HEK293 (cell line): Measurements from ENCODE around the gene SP3.
A peak's percentile ranks its signal among the peaks of the same experiment; 100 is the strongest.

Source experiments
- CTCF ChIA-PET: fragments of 350-600 bp; formaldehyde crosslinking; extraction: SDS; loops from one replicate; lab custom pipeline; 2021; ENCODE audit warnings: antibody characterized with exemption; lab: Yijun Ruan, JAX
- POLR2A ChIA-PET: fragments of 300-600 bp; formaldehyde crosslinking; extraction: SDS; loops from one replicate; lab custom pipeline; 2020; ENCODE audit warnings: antibody characterized with exemption, inconsistent platforms; lab: Yijun Ruan, JAX
- H3K27ac ChIP-seq: fragments of 200-500 bp; sonication (Bioruptor generic); 2 replicates; pipeline ENCODE4 v1.5.1; 2014; ENCODE audit warnings: low read depth, low read length, control low read depth, inconsistent platforms; ENCODE audit errors: extremely low read depth
- H3K36me3 ChIP-seq, 2 experiments: fragments of 200-500 bp in 1 of 2; sonication (Bioruptor generic) in 1 of 2; 1 replicate in 1 of 2; 2 replicates in 1 of 2; pipeline ENCODE4 v1.5.1; 2014 to 2017; ENCODE audit warnings: inconsistent platforms in 2 of 2, low read length in 2 of 2; ENCODE audit not compliant: control insufficient read depth in 2 of 2, insufficient read depth in 1 of 2
- H3K4me1 ChIP-seq: fragments of 200-500 bp; sonication (Bioruptor generic); 2 replicates; pipeline ENCODE4 v1.5.1; 2014; ENCODE audit warnings: mild to moderate bottlenecking, low read length, inconsistent platforms; ENCODE audit not compliant: control insufficient read depth, insufficient read depth
- H3K4me3 ChIP-seq: 2 replicates; pipeline ENCODE4 v1.5.1; 2011; ENCODE audit warnings: low read depth, mild to moderate bottlenecking, control low read depth, low read length, moderate library complexity
- H3K9me3 ChIP-seq: fragments of 200-500 bp; sonication (Bioruptor generic); 2 replicates; pipeline ENCODE4 v1.5.1; 2014; ENCODE audit warnings: low read depth, low read length, inconsistent platforms; ENCODE audit not compliant: control insufficient read depth, insufficient read depth
- BCL11B ChIP-seq: fragments of 450-650 bp; formaldehyde crosslinking; IDR thresholded peaks from 2 replicates; pipeline ENCODE4 v1.5.1; 2016; ENCODE audit warnings: low read depth, missing biosample characterization, missing genetic modification characterization
- FEZF1 ChIP-seq: fragments of 450-650 bp; formaldehyde crosslinking; IDR thresholded peaks from 2 replicates; pipeline ENCODE4 v1.5.1; 2016; ENCODE audit warnings: missing biosample characterization, missing genetic modification characterization
- GLIS1 ChIP-seq: fragments of 450-650 bp; formaldehyde crosslinking; IDR thresholded peaks from 2 replicates; pipeline ENCODE4 v1.5.1; 2016; ENCODE audit warnings: missing biosample characterization, missing genetic modification characterization
- SCRT1 ChIP-seq: fragments of 450-650 bp; formaldehyde crosslinking; IDR thresholded peaks from 2 replicates; pipeline ENCODE4 v1.5.1; 2016; ENCODE audit warnings: missing biosample characterization, missing genetic modification characterization, borderline replicate concordance
- SCRT2 ChIP-seq: fragments of 450-650 bp; formaldehyde crosslinking; IDR thresholded peaks from 2 replicates; pipeline ENCODE4 v1.5.1; 2016; ENCODE audit warnings: missing biosample characterization, missing genetic modification characterization
- SP2 ChIP-seq: fragments of 450-650 bp; formaldehyde crosslinking; IDR thresholded peaks from 2 replicates; pipeline ENCODE4 v1.5.1; 2016; ENCODE audit warnings: missing biosample characterization, missing genetic modification characterization
- ZFP37 ChIP-seq: fragments of 450-650 bp; formaldehyde crosslinking; IDR thresholded peaks from 2 replicates; pipeline ENCODE4 v1.5.1; 2016; ENCODE audit warnings: missing biosample characterization, missing genetic modification characterization
- ZFP41 ChIP-seq: fragments of 450-650 bp; formaldehyde crosslinking; IDR thresholded peaks from 2 replicates; pipeline ENCODE4 v1.5.1; 2016; ENCODE audit warnings: missing biosample characterization, missing genetic modification characterization, borderline replicate concordance
- ZNF157 ChIP-seq: fragments of 450-650 bp; formaldehyde crosslinking; IDR thresholded peaks from 2 replicates; pipeline ENCODE4 v1.5.1; 2016; ENCODE audit warnings: missing biosample characterization, missing genetic modification characterization
- ZNF248 ChIP-seq: fragments of 450-650 bp; formaldehyde crosslinking; IDR thresholded peaks from 2 replicates; pipeline ENCODE4 v1.5.1; 2017; ENCODE audit warnings: missing biosample characterization, missing genetic modification characterization
- ZNF394 ChIP-seq: fragments of 450-650 bp; formaldehyde crosslinking; IDR thresholded peaks from 2 replicates; pipeline ENCODE4 v1.5.1; 2016; ENCODE audit warnings: missing biosample characterization, missing genetic modification characterization, mild to moderate bottlenecking, moderate library complexity, borderline replicate concordance
- ZNF514 ChIP-seq: fragments of 450-650 bp; formaldehyde crosslinking; IDR thresholded peaks from 2 replicates; pipeline ENCODE4 v1.5.1; 2016; ENCODE audit warnings: missing biosample characterization, missing genetic modification characterization
- ZNF843 ChIP-seq: fragments of 450-650 bp; formaldehyde crosslinking; IDR thresholded peaks from 2 replicates; pipeline ENCODE4 v1.5.1; 2016; ENCODE audit warnings: missing biosample characterization, missing genetic modification characterization
- ZXDB ChIP-seq: fragments of 450-650 bp; formaldehyde crosslinking; IDR thresholded peaks from 2 replicates; pipeline ENCODE4 v1.5.1; 2016; ENCODE audit warnings: missing biosample characterization, missing genetic modification characterization
- TF ChIP-seq, protein P1 (sequence below): fragments of 450-650 bp; formaldehyde crosslinking; IDR thresholded peaks from 2 replicates; pipeline ENCODE4 v1.5.1; 2017; ENCODE audit warnings: missing biosample characterization, missing genetic modification characterization
- TF ChIP-seq, protein P2 (sequence below): fragments of 450-650 bp; formaldehyde crosslinking; IDR thresholded peaks from 2 replicates; pipeline ENCODE4 v1.5.1; 2016; ENCODE audit warnings: missing biosample characterization, missing genetic modification characterization
- TF ChIP-seq, protein P3 (sequence below): fragments of 450-650 bp; formaldehyde crosslinking; IDR thresholded peaks from 2 replicates; pipeline ENCODE4 v1.5.1; 2016; ENCODE audit warnings: missing biosample characterization, missing genetic modification characterization

SP3 gene

DNA sequence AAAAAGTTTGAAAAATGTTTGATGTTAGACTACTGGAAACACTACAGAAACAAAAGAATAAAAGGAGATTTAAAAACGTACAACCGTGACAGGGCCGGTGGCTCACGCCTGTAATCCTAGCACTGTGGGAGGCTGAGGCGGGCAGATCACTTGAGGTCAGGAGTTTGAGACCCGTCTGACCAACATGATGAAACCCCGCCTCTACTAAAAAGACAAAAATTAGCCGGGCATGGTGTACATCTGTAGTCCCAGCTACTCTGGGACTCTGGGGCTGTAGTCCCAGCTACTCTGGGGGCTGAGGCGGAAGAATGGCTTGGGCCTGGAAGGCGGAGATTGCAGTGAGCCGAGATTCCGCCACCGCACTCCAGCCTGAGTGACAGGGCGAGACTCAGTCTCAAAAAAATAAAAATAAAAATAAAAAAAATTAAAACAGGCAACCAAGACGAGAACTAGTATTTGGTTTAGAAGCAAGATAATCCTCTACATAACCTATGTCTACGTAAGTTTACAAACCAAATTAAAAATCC, 5.8 kb downstream of the SP3 start:
- no peak overlapping the region for H3K27ac ChIP-seq
- POLR2A ChIA-PET: interaction anchor here (0.7 kb wide), 2 partner anchors 9 to 25 kb away, joined by 3 read pairs; no protein-coding TSS in a partner anchor
- CTCF ChIA-PET: no interaction called here

DNA sequence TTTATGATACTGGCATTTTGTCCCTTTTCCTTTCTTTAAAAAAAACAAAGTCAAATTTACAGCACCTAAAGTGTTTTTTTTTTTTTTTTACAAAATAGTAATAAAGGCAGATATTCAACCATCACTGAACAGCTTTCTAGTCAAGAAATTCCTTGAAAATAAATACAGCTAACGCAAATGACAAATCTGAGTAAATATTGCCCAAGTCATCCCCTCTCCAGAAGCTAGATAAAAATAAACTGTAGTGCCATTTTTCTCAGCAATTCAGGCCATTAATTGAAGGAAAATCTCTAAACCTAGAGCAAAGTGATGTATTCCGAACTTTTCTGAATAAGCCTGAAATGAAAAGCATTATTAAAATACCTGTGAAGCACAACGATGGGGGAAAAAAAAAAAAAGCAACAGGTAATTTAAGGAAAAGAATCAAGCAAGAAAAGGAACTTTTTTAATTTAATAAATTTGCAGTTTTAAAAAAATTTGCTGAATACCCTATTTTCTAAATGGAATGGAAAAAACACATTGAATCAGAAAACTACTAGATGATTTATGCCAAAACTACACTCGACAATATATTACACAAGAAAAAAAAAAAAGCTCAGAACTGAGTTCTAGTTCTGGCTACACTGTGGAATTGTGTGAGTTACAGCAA, 6.9 kb downstream of the SP3 start:
- TF ChIP-seq, protein P1, sequence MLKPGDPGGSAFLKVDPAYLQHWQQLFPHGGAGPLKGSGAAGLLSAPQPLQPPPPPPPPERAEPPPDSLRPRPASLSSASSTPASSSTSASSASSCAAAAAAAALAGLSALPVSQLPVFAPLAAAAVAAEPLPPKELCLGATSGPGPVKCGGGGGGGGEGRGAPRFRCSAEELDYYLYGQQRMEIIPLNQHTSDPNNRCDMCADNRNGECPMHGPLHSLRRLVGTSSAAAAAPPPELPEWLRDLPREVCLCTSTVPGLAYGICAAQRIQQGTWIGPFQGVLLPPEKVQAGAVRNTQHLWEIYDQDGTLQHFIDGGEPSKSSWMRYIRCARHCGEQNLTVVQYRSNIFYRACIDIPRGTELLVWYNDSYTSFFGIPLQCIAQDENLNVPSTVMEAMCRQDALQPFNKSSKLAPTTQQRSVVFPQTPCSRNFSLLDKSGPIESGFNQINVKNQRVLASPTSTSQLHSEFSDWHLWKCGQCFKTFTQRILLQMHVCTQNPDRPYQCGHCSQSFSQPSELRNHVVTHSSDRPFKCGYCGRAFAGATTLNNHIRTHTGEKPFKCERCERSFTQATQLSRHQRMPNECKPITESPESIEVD (tag by site-specific recombination): peak; percentile 61; the same call in 1 of the 2 replicates
- TF ChIP-seq SCRT1 (tag by site-specific recombination): peak; percentile 69; the same call in 1 of the 2 replicates
- no peak for TF ChIP-seq ZNF514
- TF ChIP-seq SCRT2 (tag by site-specific recombination): peak; percentile 56; the same call in 1 of the 2 replicates
- no peak overlapping the region for H3K4me3 ChIP-seq
- peaks cover 13 to 39% of the 10 kb centered on the region in 2 experiments for H3K36me3 ChIP-seq
- H3K9me3 ChIP-seq: no peaks in the 10 kb centered on the region
- peaks cover 19% of the 10 kb centered on the region for H3K4me1 ChIP-seq
- ChIA-PET POLR2A (interaction anchor here (0.7 kb wide), 2 partner anchors 10 to 24 kb away, joined by 3 read pairs; no protein-coding TSS in a partner anchor), CTCF (interaction anchor here (0.5 to 0.6 kb wide), 3 partner anchors 28 to 1748 kb away, joined by 3 to 5 read pairs (median 3); no protein-coding TSS in a partner anchor)
- no peak overlapping the region for H3K27ac ChIP-seq

More for the DNA sequence above, 5.8 kb downstream of the SP3 start:
- peak; percentile 79; the same call in 1 of the 2 replicates for TF ChIP-seq ZNF394 (tag by site-specific recombination)
- peak; percentile 24; the same call in 1 of the 2 replicates for TF ChIP-seq SP2 (tag by site-specific recombination)
- TF ChIP-seq GLIS1 (tag by site-specific recombination): 0 out of 2 replicates have a peak, but pooled peaks have one; percentile 8
- TF ChIP-seq, protein P2, sequence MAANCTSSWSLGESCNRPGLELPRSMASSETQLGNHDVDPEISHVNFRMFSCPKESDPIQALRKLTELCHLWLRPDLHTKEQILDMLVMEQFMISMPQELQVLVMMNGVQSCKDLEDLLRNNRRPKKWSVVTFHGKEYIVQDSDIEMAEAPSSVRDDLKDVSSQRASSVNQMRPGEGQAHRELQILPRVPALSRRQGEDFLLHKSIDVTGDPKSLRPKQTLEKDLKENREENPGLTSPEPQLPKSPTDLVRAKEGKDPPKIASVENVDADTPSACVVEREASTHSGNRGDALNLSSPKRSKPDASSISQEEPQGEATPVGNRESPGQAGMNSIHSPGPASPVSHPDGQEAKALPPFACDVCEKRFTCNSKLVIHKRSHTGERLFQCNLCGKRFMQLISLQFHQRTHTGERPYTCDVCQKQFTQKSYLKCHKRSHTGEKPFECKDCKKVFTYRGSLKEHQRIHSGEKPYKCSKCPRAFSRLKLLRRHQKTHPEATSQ (tag by site-specific recombination): no peak
- TF ChIP-seq, protein P3, sequence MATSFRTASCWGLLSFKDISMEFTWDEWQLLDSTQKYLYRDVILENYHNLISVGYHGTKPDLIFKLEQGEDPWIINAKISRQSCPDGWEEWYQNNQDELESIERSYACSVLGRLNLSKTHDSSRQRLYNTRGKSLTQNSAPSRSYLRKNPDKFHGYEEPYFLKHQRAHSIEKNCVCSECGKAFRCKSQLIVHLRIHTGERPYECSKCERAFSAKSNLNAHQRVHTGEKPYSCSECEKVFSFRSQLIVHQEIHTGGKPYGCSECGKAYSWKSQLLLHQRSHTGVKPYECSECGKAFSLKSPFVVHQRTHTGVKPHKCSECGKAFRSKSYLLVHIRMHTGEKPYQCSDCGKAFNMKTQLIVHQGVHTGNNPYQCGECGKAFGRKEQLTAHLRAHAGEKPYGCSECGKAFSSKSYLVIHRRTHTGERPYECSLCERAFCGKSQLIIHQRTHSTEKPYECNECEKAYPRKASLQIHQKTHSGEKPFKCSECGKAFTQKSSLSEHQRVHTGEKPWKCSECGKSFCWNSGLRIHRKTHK (tag by site-specific recombination): no peak
- no peak for TF ChIP-seq ZNF157 (tag by site-specific recombination)
- TF ChIP-seq ZNF248: no peak
- peaks cover 3 to 31% of the 10 kb centered on the region in 2 experiments for H3K36me3 ChIP-seq
- H3K4me3 ChIP-seq: no peak overlapping the region
- peaks cover 19% of the 10 kb centered on the region for H3K4me1 ChIP-seq
- H3K9me3 ChIP-seq: no peaks in the 10 kb centered on the region

DNA sequence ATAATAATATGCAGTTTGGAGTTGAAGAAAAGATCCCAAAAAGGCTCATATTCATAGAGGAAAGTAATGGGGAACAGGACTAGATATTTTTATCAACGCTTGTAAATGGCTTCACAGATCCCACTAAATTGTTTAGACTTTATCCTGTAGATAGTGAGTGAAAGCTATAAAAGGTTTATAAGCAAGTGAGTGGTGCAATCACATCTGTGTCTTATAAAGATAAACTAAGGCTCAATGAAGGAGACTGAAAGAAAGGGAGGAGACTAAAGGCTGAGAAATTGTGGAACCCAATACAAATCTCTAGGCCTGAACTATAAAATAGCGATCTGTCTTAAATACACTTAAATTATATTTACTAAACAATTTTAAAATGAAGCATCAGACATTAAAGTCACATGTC, 7.7 kb downstream of the SP3 start:
- ChIA-PET POLR2A (no interaction called here), CTCF (interaction anchor here (0.5 kb wide), 1 partner anchor 508 kb away, joined by 3 read pairs; no protein-coding TSS in a partner anchor)
- Histone ChIP-seq H3K4me1 (peaks cover 19% of the 10 kb centered on the region), H3K36me3 (peaks cover 18 to 47% of the 10 kb centered on the region in 2 experiments), H3K9me3 (no peaks in the 10 kb centered on the region), H3K27ac (no peak overlapping the region), H3K4me3 (no peak overlapping the region)
- no peak for TF ChIP-seq ZFP37 (tag by site-specific recombination)
- no peak for TF ChIP-seq ZFP41 (tag by site-specific recombination)
- TF ChIP-seq ZXDB (tag by site-specific recombination): 0 out of 2 replicates have a peak, but pooled peaks have one; percentile 32
- TF ChIP-seq, protein P1 (tag by site-specific recombination): peak; percentile 37; the same call in 1 of the 2 replicates
- peak; percentile 66; the same call in 1 of the 2 replicates for TF ChIP-seq ZNF843 (tag by site-specific recombination)
- 0 out of 2 replicates have a peak, but pooled peaks have one; percentile 45 for TF ChIP-seq BCL11B (tag by site-specific recombination)
- TF ChIP-seq FEZF1 (tag by site-specific recombination): 0 out of 2 replicates have a peak, but pooled peaks have one; percentile 24
